ENCODE measurements around the gene MRPL20.

MRPL20 gene

DNA sequence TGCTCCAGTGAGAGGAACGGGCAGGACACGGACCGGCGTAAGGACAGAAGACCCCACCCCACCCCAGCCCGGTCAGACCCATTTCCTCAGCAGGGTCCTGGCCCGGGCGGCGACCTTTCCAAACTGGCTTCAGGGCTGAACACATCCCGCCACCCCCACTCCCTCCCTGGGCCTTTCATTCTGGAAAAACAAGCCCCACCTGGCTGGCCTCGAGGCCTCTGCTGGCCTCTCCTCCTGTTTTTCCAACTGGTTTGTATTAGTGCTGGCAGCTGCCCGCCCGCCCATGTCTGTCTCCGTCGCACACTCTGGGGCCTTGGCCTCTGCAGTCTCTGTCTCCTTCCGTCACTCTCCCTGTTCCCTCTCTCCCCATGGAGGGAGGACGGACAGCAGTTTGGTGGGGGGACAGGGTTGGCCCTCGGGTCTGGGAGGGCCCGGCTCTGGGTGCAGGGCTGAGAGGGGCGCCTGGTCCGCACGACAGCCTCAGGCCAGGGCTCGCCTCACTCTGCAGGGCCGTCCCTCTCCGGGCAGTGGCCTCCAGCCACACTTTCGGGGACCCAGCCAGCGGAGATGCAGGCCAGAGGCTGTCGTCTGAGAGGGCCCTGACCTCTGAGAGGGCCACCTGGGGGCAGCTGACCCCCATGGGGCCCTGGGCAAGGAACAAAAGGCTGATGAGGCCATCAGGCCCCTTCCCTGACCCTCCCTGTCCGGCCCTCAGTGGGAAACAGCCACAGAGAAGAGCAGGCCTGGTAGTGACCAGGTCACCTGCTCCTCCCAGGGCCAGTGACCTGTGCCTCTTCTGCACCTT lies 47.2 kb downstream of the MRPL20 start:
- no peak for DNase-seq

GRCh38 chr1:1359308-1359663 lies 47.8 kb downstream of the MRPL20 start:
- no peak for DNase-seq

GRCh38 chr1:1358433-1359271 lies 48.4 kb downstream of the MRPL20 start, which contains the start of gene MXRA8:
Gene MXRA8, minus strand, starts transcription at chr1:1358555. Its CDS starts 51 bp downstream, at chr1:1358504.
- DNase-seq = no peak

- DNase-seq = no peak
Measured at GRCh38 chr1:1357871-1358432, 49.1 kb downstream of the MRPL20 start.

GRCh38 chr1:1356796-1357401 lies 50.2 kb downstream of the MRPL20 start:
- no peak for DNase-seq

DNA sequence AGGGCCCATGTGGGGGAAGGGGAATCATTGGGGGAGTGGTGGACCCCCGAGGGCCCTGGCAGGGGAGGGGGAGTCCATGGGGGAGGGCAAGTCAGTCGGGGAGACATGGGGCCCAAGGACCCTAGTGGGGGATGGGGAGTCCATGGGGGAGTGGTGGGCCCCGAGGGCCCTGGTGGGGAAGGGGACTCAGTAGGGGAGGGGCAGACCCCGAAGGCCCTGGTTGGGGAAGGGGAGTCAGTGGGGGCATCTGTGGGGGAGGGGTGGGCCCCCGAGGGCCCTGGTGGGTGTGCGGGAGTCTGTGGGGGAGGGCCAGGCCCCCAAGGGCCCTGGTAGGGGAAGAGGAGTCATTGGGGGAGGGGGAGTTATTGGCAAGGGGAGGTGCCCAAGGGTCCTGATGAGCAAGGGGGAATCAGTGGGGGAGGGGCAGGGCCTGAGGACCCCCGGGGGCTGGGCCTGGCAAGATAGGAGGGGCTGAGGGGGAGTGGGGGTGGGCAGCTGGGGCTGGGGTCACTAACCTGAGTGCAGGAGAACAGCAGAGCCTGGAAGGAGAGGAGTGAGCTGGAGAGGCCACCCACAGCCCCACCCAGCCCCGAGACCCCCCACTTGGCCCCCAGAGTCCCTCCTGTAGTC lies 50.8 kb downstream of the MRPL20 start:
- DNase-seq = no peak

- no peak for DNase-seq
Measured at GRCh38 chr1:1355416-1355815, 51.7 kb downstream of the MRPL20 start.

DNA sequence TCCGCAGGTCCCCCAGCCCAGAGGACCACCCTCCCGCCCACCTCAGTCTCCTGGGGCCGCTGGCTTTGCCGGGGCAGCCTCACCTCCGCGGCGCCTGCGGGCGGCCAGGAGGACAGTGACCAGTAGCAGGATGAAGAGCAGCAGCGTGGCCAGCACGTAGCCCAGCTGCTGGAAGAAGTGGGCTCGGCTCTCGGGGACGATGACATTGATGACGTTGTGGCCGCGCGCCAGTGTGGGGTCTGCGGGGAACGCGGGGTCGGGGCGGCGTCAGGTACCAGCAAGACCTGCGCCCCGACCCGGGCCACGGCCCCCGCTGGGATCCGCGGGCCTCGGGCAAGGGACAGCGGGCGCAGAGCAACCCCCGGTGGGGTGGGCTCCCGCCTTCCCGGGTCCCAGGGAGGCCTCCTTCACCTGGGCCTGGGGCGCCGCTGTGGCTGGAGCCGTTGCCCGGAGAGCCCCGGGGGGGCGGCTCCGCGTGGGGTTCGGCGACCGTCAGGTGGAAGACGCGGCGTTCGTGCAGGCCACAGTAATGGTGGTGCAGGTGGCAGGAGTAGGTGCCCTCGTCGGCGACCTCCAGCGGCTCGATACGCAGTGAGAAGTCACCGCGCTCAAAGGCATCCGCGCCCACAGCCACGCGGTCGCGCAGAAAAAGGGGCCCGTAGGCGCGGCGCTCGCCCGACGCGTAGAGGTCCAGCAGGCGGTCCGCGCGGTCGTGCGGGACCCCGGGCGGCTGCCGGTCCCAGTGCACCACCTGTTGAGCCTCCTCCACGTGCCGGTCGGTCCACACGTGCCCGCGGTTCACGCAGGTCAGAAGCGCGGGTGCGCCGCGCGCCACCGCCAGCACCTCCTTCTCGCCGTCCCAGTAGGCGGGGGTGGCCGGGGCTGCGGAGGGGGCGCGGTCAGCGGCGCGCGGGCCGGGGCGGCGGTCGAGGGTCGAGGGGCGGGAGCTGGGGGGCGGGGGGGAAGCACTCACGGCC lies 52.5 kb downstream of the MRPL20 start:
- DNase-seq = no peak

DNA sequence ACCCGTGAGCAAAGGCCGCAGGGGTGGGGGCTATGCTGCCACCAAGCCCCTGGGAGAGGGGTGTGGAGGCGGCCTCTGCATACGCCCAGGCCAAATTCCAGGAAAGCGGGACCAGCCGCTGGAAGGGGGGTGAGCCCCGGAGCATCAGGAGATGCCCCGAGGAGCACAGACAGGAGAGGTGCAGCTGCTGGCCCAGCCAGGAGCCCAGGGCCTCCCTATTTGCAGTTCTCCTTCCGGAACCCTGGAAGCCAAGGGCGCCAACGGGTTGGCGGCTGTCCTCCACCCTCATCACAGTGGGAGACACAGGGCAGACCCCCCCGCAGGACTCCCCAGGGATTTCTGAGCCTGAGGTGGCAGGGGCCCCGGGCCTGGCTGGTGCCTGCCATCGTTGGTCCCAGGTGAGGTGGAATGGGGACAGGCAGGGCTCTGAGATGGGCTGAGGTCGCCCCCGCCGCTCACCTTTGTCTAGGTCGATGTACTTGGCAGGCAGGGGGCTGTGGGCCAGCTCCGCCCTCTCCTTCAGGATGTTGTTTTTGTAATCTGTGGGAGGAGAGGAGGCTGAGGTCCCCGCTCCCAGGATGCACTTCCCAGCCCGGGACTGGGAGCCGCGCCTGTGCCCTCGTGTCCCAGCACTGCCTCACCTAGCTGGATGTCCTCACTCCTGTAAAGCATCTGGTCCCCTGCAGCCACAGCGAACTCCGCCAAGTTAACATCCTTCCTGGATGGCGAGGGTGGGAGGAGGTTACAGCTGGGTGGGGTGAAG lies 53.5 kb downstream of the MRPL20 start:
- no peak for DNase-seq

- DNase-seq = no peak
Measured at GRCh38 chr1:1352786-1353388, 54.2 kb downstream of the MRPL20 start.
